HG03432 (cell line): ENCODE data around the gene ZP3.
"Not testable (repeated sequence)": the region's sequence is repeated elsewhere in the genome, so short reads cannot be mapped to it uniquely, and the experiment has no call there.

Experiments used
- ATAC-seq: cut with Tn5 transposase; IDR thresholded peaks from one replicate; pipeline ENCODE4 v1.9.1; 2021; ENCODE audit warnings: mild to moderate bottlenecking, moderate library complexity; ENCODE audit not compliant: unreplicated experiment

Gene ZP3

DNA sequence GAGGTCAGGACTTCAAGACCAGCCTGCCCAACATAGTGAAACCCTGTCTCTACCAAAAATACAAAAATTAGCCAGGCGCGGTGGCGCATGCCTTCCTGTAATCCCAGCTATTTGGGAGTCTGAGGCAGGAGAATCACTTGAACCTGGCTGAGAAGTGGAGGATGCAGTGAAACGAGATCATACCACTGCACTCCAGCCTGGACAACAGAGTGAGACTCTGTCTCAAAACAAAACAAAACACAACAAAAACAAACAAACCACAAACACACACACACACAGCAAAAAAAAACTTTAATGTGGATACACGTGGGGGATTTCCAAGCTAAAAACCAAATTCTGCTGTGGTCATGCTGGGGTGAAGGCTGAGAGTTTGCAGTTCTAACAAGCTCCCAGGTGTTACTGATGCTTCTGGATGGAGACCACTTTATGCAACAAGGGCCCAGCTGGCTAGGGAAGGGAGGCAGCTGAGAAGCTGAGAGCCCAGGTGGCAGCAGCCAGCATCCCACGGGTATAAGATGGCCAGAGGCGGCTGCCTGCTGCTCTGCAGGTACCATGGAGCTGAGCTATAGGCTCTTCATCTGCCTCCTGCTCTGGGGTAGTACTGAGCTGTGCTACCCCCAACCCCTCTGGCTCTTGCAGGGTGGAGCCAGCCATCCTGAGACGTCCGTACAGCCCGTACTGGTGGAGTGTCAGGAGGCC, at the start of gene ZP3:
TSS of gene ZP3 (plus strand) at position 538 of the 699 bp plus-strand sequence. CDS start at position 553, 15 bp downstream.
- ATAC-seq, result peak; percentile 74

DNA sequence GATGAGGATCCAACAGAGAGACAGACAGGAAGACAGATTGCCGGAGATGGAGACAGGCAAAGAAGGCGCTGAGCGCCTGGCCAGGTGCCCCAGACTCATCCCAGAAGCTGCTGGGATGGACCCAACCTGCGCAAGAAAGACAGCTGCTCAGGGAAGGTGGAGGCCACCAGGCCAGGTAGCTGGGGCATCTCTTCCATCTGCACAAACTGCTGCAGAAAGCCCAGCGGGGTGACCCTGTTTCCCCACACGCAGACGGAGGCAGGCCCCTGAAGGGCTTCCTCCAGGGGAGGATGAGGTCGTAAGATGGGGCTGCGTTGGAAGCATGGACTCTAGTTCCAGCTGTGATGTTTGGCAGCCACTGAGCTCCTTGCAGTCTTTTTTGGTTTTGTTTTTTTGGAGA, 49.5 kb upstream of the ZP3 start:
- no peak for ATAC-seq

DNA sequence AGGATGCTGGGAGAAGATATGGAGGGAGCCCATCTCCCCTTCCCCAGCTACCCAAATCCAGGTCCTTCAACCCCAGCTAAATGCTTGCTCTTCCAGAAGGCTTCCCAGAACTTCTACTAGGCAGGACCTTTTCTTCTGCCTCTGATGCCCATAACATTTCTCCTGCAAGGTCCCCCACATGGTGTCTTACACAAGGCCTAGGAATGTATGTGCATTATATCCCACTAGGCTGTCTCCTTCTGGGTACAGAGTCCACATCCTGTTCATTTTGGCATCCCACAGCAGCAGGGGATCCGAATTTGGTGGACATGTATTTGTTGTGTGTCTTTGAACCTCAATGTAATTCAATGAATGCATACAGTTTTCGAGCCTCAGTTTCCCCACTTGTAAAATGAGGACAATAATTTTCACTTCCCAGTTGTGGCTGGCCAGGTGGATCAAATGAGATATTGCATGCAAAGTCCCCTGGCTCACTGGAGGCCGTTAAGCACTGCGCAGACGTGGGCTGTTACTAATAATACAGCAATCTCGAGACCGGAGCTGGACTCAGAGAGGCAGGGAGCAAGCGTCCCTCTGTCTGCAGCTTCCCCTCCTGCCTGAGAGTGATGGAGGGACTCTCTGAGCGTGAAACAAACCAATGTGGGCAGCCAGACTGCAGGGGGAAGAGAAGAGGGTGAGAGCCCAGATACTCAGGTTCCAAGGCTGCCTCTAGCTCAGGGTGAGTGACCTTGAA, 47.4 kb upstream of the ZP3 start:
- no peak for ATAC-seq

DNA sequence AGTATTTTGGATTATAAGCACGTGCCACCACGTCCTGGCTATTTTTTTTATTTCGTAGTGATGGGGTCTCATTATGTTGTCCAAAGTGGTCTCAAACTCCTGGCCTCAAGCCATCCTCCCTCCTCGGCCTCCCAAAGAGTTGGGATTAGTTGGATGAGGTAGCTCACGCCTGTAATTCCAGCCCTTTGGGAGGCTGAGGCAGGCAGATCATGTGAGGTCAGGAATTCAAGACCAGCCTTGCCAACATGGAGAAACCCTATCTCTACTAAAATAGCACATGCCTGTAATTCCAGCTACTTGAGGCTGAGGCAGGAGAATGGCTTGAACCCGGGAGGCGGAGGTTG, 44.2 kb upstream of the ZP3 start:
- ATAC-seq, result no peak

DNA sequence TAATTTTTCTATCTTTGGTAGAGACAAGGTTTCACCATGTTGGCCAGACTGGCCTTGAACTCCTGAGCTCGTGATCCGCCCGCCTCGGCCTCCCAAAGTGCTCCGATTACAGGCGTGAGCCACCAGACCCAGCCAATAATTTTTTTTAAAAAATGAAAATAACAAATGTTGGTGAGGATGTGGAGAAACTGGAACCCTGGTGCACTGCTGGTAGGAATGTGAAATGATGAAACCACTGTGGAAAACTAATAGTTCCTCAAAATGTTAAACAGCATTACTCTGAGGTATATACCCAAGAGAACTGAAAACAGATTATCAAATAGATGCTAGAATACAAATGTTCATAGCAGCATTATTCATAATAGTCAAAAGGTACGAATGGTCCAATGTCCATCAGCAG, 42.9 kb upstream of the ZP3 start:
- no peak for ATAC-seq

DNA sequence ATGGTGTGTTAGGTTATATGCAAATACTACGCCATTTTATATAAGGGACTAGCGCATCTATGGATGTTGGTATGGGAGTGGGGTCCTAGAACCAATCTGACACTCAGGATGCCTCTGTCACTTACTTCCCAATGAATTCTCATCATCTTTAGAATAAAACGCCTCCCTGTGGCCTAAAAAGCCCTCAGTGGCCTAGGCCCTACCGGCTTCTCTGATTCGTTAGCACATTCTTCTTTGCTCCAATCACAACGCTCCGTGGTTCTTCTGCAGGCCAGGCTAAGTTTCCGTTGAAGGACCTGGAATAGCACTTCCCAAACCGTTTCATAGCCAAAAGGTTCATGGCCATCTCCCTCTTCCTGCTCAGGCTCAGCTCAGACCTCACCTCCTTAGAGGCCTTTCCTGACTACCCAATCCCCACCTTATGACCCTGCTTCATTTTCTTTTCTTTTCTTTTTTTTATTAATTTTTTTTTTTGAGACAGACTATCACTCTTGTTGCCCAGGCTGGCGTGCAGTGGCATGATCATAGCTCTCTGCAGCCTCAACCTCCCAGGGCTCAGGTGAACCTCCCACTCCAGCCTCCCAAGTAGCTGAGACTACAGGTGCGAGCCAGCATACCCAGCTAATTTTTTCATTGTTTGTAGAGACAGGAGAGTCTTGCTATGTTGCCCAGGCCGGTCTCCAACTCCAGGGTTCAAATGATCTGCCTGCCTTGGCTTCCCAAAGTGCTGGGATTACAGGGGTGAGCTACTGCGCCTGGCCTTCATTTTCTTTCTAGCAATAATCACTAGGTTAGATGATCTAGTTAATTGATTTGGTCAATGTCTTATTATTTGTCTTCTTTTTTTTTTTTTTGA, 41.4 kb upstream of the ZP3 start:
- no peak for ATAC-seq

DNA sequence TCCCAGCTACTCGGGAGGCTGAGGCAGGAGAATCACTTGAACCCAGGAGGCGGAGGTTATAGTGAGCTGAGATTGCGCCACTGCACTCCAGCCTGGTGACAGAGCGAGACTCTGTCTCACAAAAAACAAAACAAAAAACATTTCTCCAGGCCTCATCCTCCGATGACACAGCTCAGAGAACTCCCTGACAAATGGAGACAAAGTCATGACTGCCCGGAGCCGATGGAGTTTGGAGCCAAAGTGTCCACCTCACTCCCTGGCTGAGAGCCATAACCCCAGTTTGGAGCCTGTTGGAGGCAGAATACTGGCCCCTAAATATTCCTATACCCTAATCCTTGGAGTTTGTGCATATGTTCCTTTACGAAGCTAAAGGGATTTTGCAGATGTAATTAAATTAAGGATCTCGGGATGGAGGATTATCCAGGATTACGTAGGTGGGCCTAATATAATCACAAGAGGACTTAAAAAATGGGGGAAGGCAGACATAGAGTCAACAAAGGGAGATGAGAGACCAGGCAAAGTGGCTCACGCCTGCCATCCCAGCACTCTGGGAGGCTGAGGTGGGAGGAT, 38.0 kb upstream of the ZP3 start:
- ATAC-seq, result no peak

DNA sequence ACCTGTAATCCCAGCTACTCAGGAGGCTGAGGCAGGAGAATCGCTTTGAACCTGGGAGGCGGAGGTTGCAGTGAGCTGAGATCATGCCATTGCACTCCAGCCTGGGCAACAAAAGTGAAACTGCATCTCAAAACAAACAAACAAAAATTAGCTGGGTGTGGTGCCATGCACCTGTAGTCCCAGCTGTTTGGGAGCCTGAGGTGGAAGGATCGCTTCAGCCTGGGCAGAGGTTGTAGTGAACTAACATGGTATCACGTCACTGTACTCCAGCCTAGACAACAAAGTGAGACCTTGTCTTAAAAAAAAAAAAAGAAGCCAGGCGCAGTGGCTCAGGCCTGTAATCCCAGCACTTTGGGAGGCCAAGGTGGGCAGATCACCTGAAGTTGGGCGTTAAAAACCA, 37.0 kb upstream of the ZP3 start:
- ATAC-seq, result not testable (repeated sequence)

DNA sequence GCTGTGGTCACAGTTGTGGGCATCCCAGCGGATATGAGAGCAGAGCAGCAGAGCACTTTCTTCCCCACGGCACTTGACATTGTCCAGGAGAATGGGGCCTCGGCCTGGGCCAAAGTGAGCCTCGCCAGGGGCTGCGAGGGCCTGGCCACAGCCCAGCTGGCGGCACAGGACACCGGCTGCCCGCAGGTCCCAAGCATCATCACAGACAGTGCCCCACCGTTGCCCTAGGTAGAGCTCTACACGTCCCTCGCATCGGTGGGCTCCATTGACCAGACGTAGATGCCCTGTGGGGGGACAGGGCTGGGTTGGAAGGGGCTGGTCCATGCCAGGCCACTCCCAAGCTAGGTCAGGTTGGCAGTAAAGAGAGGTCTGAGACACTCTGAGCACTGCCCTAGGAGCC, 34.7 kb upstream of the ZP3 start:
- ATAC-seq, result no peak

DNA sequence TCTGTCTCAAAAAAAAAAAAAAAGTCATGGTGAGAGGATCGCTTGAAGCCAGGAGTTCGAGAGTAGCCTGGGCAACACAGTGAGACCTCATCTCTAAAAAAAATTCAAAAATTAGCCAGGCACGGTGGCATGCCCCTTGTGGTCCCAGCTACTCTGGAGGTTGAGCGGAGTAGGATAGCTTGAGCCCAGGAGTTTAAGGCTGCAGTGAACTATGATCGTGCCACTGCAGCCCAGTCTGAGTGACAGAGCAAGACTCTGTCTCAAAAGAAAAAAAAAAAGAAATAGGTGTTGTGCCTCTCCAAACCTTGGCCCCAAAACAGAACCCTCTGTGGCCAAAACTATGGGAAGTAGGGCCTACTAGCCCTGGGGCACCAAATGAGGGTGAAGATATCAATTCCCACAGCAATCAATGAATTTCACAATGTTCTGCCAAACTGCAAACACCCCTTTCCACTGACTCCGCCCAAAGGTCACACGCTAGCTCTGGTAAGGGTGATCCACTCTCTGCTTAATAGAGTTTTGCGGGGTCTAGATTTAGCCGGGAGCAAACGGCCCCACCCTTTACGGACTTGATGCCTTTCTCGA, 32.1 kb upstream of the ZP3 start:
- no peak for ATAC-seq

DNA sequence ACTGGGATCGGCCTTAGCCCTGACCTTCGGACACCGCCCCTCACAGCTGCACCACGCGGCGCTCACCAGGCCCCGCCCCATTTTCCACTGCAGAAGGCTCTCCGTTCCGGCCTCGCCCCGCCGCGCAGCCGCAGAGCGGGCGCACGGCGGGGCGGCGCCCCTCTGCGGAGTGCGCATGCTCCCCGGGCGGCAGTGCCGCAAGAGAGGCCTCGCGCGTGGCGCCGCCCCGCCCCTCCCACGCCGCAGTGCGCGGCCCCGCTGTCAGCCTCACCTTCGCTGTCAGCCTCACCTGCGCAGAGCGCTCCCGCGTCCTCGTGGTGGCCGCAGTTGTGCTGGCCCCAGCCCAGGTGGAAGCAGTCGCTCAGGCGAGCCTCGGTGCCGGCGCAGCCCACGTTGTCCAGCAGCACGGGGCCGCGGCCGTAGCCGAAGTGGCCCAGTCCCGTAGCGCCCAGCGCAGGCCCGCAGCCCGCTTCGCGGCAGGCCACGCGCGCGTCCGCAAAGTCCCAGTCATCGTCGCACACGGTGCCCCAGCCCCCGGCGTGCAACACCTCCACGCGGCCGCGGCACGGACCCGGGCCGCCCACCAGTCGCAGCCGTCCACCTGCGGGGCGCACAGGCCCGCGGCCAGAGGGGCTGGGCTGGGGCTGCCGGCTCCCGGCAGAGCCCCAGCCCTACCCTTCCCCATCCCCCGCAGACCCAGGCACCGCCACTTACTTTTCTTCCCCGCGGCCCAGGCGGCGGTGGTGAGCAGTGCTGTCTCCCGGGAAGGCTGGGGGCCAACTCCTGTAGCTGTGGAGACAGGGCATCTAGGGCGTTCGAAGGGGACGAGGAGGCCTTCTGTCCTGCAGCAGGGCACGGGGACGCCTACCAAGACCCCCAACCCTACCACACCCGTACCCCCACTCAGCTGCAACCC, 31.4 kb upstream of the ZP3 start:
- peak; percentile 89 for ATAC-seq

DNA sequence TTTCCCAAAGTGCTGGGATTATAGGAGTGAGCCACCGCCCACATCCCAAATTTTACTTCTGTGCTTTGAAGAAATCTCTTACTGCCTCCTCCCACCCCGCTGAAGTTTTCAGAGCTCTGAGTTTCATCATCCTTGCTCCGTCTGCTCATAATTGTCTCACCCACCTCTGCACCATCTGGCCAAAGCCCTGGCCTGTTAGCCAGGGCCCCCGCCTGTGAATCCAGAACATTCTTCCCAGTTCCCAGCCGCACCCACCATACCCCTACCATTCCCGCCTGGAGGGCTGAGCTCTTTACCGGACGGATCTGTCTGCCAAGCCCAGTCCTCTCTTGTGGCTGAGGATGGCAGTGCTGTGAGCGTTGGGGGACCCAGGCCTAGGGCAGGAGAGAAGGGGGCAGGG, 29.8 kb upstream of the ZP3 start:
- ATAC-seq, result no peak

DNA sequence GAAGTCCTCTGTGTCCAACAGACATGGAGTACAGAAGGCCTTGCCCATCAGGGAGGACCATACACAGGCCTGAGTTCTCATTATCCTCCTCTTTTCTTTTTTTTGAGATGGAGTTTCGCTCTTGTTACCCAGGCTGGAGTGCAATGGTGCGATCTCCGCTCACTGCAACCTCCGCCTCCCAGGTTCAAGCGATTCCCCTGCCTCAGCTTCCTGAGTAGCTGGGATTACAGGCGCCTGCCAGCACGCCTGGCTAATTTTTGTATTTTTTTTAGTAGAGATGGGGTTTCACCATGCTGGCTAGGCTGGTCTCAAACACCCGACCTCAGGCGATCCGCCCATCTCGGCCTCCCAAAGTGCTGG, 29.2 kb upstream of the ZP3 start:
- ATAC-seq, result not testable (repeated sequence)

DNA sequence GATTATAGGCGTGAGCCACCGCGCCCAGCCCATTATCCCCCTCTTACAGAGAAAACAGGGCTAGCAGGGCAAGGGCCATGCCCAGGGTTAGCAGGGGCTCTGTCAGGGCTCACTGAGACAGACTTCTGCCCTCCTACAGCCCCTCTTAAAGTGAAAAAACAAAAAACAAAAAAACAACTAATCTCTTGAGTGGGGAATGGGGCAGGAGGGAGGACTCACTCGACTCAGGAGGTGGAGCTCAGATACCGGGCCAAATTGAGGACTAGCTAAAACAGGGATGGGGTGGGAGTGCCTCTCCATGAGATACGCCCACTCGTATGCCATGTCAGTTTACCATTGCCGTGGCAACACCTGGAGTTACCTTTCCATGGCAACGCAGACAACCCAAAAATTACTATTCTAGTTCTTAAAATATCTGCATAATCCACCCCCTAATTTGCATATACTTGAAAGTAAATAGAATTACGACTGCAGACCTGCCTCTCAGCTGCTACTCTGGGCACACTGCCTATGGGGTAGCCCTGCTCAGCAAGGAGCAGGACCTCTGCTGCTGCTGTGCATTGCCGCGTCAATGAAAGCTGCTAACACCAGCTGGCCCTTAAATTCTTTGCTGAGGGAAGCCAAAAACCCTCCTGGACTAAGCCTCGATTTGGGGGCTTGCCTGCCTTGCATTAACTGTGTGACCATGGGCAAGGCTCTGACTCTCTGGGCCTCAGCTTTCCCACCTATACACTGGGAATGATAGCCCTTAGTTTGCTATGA, 28.6 kb upstream of the ZP3 start:
- no peak for ATAC-seq

DNA sequence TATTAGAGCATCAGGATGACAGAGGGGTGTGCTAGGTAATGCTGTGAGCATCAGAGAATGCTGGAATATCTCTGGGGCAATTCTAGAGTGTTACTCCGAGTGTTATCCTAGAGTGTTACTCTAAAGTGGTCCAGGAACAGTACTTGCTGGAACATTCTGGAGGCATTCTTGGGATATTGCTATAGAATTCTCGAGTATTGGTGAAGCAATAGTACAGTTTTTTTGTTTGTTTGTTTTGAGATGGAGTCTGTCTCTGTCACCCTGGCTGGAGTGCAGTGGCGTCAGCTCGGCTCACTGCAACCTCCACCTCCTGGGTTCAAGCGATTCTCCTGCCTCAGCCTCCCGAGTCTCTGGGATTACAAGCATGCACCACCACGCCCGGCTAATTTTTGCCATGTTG, 27.9 kb upstream of the ZP3 start:
- no peak for ATAC-seq

DNA sequence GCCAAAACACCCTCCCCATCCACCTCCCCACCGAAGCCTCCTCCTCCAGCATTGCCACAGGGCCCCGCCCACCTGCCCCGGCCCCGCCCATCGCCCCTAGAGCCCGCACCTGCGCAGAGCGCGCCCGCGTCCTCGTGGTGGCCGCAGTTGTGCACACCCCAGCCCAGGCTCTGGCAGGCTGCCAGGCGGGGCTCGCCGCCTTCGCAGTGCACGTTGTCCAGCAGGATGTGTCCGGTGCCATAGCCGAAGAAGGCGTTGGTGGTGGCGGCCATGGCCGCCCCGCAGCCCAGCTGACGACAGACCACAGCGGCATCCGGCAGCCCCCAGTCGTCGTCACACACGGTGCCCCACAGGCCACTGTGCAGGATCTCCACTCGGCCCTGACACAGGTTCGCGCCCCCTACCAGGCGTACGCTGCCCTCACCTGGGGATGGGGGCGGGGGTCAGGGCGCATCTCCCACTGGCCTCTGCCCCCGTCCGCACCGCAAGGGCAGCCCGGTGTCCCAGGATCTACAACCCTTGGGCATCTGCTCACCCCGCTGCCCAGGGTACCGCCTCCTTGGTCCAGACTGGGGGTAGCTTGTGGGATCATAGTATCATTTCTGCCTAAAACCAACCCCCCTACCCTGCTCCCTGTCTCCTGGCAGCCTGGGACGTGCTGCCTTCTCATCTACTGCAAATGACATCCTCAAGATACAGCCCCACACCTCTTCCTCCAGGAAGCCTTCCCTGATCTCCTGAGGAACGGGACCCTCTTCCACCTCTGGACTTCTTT, 27.2 kb upstream of the ZP3 start:
- ATAC-seq, result no peak

DNA sequence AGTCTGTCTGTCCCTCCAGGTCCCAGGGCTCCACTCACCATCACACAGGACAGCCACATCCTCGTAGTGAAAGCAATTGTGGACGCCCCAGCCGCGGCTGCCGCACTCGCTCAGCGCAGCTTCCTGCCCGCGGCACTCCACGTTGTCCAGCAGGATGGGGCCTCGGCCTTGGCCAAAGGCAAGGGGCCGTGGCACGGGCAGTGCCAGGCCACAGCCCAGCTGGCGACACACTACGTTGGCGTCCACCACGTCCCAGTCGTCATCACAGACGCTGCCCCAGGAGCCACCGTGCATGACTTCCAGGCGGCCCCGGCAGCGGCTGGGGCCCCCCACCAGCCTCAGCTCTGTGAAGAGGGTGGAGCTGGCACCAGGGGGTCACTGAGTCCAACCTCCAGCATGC, 24.5 kb upstream of the ZP3 start:
- no peak for ATAC-seq

DNA sequence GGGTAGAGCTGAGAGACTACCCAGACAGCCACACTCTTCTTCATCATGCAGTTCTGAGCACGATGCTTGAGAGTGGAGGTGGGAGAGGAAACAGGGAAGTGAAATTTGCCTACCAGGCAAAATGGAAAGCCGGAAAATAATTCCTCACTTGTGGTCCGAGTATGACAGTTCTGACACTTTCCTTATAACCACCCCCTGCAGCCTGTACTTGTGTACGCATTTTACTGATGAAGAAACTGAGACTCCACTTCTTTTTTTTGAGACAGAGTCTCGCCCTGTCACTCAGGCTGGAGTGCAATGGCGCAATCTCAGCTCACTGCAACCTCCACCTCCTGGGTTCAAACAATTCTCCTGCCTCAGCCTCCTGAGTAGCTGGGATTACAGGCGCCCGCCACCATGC, 21.7 kb upstream of the ZP3 start:
- ATAC-seq, result not testable (repeated sequence)
